Mesenchymal stem cell (in vitro differentiated cells and primary cell): ENCODE results near the gene SSU72.

Experiments used
- DNase-seq: peaks from one replicate; pipeline ENCODE4 v3.0.0-alpha.2; 2013
- H2AFZ ChIP-seq: one replicate; pipeline ENCODE4 v1.6.1; 2013; ENCODE audit warnings: low read depth, mild to moderate bottlenecking, control low read depth, inconsistent platforms, low read length, moderate library complexity
- H2AK5ac ChIP-seq: 2 replicates; pipeline ENCODE4 v1.6.1; 2013; ENCODE audit warnings: low read length, moderate library complexity, mild to moderate bottlenecking, inconsistent platforms; ENCODE audit not compliant: severe bottlenecking
- H2BK120ac ChIP-seq: one replicate; pipeline ENCODE4 v1.6.1; 2013; ENCODE audit warnings: low read depth, mild to moderate bottlenecking, inconsistent platforms, low read length, moderate library complexity
- H2BK12ac ChIP-seq, 2 experiments: one replicate each; pipeline ENCODE4 v1.6.1; 2013; ENCODE audit warnings: inconsistent platforms in 2 of 2, low read length in 2 of 2, mild to moderate bottlenecking in 2 of 2, moderate library complexity in 2 of 2, control low read depth in 1 of 2
- H2BK15ac ChIP-seq: one replicate; pipeline ENCODE4 v1.6.1; 2013; ENCODE audit warnings: mild to moderate bottlenecking, low read depth, inconsistent platforms; ENCODE audit not compliant: poor library complexity, severe bottlenecking
- H2BK5ac ChIP-seq: 2 replicates; pipeline ENCODE4 v1.6.1; 2013; ENCODE audit warnings: low read depth, mild to moderate bottlenecking, low read length, control low read depth, inconsistent platforms; ENCODE audit not compliant: poor library complexity, severe bottlenecking
- H3K14ac ChIP-seq, 2 experiments: one replicate each; pipeline ENCODE4 v1.6.1; 2013; ENCODE audit warnings: inconsistent platforms in 2 of 2, low read length in 2 of 2, control low read depth in 1 of 2, mild to moderate bottlenecking in 1 of 2, moderate library complexity in 1 of 2
- H3K18ac ChIP-seq, 2 experiments: one replicate each; pipeline ENCODE4 v1.6.1; 2013; ENCODE audit warnings: inconsistent platforms in 2 of 2, low read length in 2 of 2, control low read depth in 1 of 2, low read depth in 1 of 2, mild to moderate bottlenecking in 1 of 2
- H3K23ac ChIP-seq, 2 experiments: one replicate each; pipeline ENCODE4 v1.6.1; 2013; ENCODE audit warnings: inconsistent platforms in 2 of 2, low read length in 2 of 2, mild to moderate bottlenecking in 2 of 2, moderate library complexity in 2 of 2, control low read depth in 1 of 2
- H3K27ac ChIP-seq: 2 replicates; pipeline ENCODE4 v1.5.1; 2013; ENCODE audit warnings: mild to moderate bottlenecking, moderate library complexity, low read length, control low read depth, inconsistent platforms; ENCODE audit not compliant: poor library complexity, severe bottlenecking
- H3K27me3 ChIP-seq, 2 experiments: 2 replicates each; pipeline versions ENCODE4 v1.6.1 to v1.7.0; 2013; ENCODE audit warnings: low read length in 2 of 2, mild to moderate bottlenecking in 2 of 2, moderate library complexity in 2 of 2, control low read depth in 1 of 2, inconsistent platforms in 1 of 2; ENCODE audit not compliant: control insufficient read depth in 1 of 2, insufficient read depth in 1 of 2
- H3K36me3 ChIP-seq, 2 experiments: 2 replicates each; pipeline versions ENCODE4 v1.6.1 to v1.7.0; 2013; ENCODE audit warnings: low read length in 2 of 2, control low read depth in 1 of 2, inconsistent platforms in 1 of 2, low read depth in 1 of 2, mild to moderate bottlenecking in 1 of 2; ENCODE audit not compliant: insufficient read depth in 2 of 2, control insufficient read depth in 1 of 2
- H3K4ac ChIP-seq, 2 experiments: one replicate each; pipeline ENCODE4 v1.6.1; 2013; ENCODE audit warnings: inconsistent platforms in 2 of 2, low read length in 2 of 2, mild to moderate bottlenecking in 2 of 2, moderate library complexity in 2 of 2, control low read depth in 1 of 2, low read depth in 1 of 2
- H3K4me1 ChIP-seq: 2 replicates; pipeline ENCODE4 v1.6.1; 2013; ENCODE audit warnings: low read depth, low read length, control low read depth; ENCODE audit not compliant: control insufficient read depth, insufficient read depth
- H3K4me2 ChIP-seq: 2 replicates; pipeline ENCODE4 v1.6.1; 2013; ENCODE audit warnings: low read length, mild to moderate bottlenecking, inconsistent platforms; ENCODE audit not compliant: poor library complexity, severe bottlenecking
- H3K4me3 ChIP-seq, 2 experiments: 2 replicates each; pipeline versions ENCODE4 v1.5.1 to v1.7.0; 2013; ENCODE audit warnings: low read length in 2 of 2, mild to moderate bottlenecking in 2 of 2, control low read depth in 1 of 2, low read depth in 1 of 2; ENCODE audit not compliant: insufficient read depth in 1 of 2
- H3K79me1 ChIP-seq: replicated peaks from 2 replicates; pipeline ENCODE4 v1.6.1; 2013; ENCODE audit warnings: mild to moderate bottlenecking, control low read depth, low read length, inconsistent platforms; ENCODE audit not compliant: poor library complexity, severe bottlenecking
- H3K9ac ChIP-seq: 2 replicates; pipeline ENCODE4 v1.7.0; 2013; ENCODE audit warnings: mild to moderate bottlenecking, low read length, moderate library complexity
- H3K9me3 ChIP-seq: 2 replicates; pipeline ENCODE4 v1.7.0; 2013; ENCODE audit warnings: mild to moderate bottlenecking, low read length; ENCODE audit not compliant: control insufficient read depth
- H4K8ac ChIP-seq: one replicate; pipeline ENCODE4 v1.6.1; 2013; ENCODE audit warnings: inconsistent platforms, mild to moderate bottlenecking, low read length, moderate library complexity
- H4K91ac ChIP-seq: one replicate; pipeline ENCODE4 v1.6.1; 2013; ENCODE audit warnings: mild to moderate bottlenecking, low read length, inconsistent platforms
- WGBS: methylation state at CpG from one replicate; pipeline ENCODE4 v1.1.7; 2013; ENCODE audit warnings: mixed read lengths; 5-methylcytosine and 5-hydroxymethylcytosine counted together

SSU72 gene

DNA sequence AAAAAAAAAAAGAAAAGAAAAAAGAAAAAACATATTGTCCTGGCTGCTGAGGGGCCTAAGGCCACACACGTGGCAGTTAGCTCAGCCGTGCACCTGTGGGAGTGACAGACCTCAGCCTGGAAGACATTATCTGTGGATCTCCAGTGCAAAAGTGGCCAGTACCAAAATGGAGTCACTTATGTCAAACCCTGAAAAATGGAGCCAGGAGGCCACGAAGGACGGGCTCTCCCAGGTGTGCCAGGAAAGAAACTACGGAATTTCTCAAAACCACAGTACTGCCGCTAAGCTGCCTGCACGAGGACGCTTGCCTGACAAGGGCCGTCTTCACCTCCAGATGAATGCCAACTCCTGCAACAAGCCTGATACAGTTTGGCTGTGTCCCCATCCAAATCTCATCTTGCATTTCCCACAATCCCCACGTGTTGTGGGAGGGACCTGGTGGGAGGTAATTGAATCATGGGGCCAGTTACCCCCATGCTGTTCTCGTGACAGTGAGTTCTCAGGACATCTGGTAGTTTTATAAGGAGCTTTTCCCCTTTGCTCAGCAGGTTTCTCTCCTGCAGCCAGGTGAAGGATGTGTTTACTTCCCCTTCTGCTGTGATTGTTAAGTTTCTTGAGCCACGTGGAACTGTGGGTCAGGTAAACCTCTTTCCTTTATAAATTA, 35.3 kb upstream of the SSU72 start:
- no peak overlapping the region for H3K14ac ChIP-seq
- H3K4ac ChIP-seq: no peak overlapping the region
- H3K27ac ChIP-seq: no peak overlapping the region
- no peak overlapping the region for H2BK12ac ChIP-seq
- peaks cover 17% of the 10 kb centered on the region for H3K79me1 ChIP-seq
- H4K8ac ChIP-seq: no peak overlapping the region
- DNase-seq: no peak
- H3K9ac ChIP-seq: no peak overlapping the region
- no peak overlapping the region for H3K4me2 ChIP-seq
- no peak overlapping the region for H2BK5ac ChIP-seq
- no peak overlapping the region for H2BK15ac ChIP-seq
- H3K23ac ChIP-seq: no peak overlapping the region
- H2BK120ac ChIP-seq: no peak overlapping the region
- peaks cover 0 to 2% of the 10 kb centered on the region in 2 experiments for H3K27me3 ChIP-seq
- H2AFZ ChIP-seq: no peak overlapping the region
- no peak overlapping the region for H3K4me3 ChIP-seq
- 72% methylated on average over 11 of the region's 12 CpGs for WGBS
- H4K91ac ChIP-seq: peak overlapping the region; percentile 39
- no peaks in the 10 kb centered on the region for H3K9me3 ChIP-seq
- peaks cover 16% of the 10 kb centered on the region for H3K4me1 ChIP-seq
- H3K36me3 ChIP-seq: peaks cover 0 to 2% of the 10 kb centered on the region in 2 experiments
- no peak overlapping the region for H3K18ac ChIP-seq
- no peak overlapping the region for H2AK5ac ChIP-seq

- peaks cover 8% of the 10 kb centered on the region for H3K4me1 ChIP-seq
- no peak overlapping the region for H3K4ac ChIP-seq
- no peak overlapping the region for H3K4me3 ChIP-seq
- H2BK120ac ChIP-seq: no peak overlapping the region
- H2BK15ac ChIP-seq: no peak overlapping the region
- no peaks in the 10 kb centered on the region for H3K9me3 ChIP-seq
- H2AFZ ChIP-seq: no peak overlapping the region
- H3K23ac ChIP-seq: no peak overlapping the region
- H2BK5ac ChIP-seq: no peak overlapping the region
- no peak overlapping the region for H3K4me2 ChIP-seq
- peaks cover 6% of the 10 kb centered on the region for H3K79me1 ChIP-seq
- peaks cover 27 to 29% of the 10 kb centered on the region in 2 experiments for H3K27me3 ChIP-seq
- no peak overlapping the region for H3K9ac ChIP-seq
- no peak overlapping the region for H4K8ac ChIP-seq
- no peak overlapping the region for H3K14ac ChIP-seq
- H2BK12ac ChIP-seq: no peak overlapping the region
- no peak overlapping the region for H3K27ac ChIP-seq
- 85% methylated on average over 8 of the region's 13 CpGs for WGBS
- H3K36me3 ChIP-seq: peaks cover 0 to 2% of the 10 kb centered on the region in 2 experiments
- no peak for DNase-seq
- H3K18ac ChIP-seq: no peak overlapping the region
- H4K91ac ChIP-seq: no peak overlapping the region
- no peak overlapping the region for H2AK5ac ChIP-seq
These were observed 31.6 kb upstream of the SSU72 start for GRCh38 chr1:1606232-1606631.

DNA sequence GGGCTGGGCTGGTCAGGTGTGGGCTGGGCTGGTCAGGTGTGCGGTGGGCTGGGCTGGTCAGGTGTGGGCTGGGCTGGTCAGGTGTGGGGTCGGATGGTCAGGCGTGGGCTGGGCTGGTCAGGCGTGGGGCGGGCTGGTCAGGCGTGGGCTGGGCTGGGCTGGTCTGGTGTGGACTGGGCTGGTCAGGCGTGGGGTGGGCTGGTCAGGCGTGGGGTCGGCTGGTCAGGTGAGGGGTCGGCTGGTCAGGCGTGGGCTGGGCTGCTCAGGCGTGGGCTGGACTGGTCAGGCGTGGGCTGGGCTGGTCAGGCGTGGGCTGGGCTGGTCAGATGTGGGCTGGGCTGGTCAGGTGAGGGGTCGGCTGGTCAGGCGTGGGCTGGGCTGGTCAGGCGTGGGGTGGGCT, 31.1 kb upstream of the SSU72 start:
- Histone ChIP-seq H3K4ac (no peak overlapping the region), H3K9ac (no peak overlapping the region), H3K4me3 (peak overlapping the region in 1 of 2 experiments; percentile 15), H3K18ac (no peak overlapping the region), H2BK15ac (no peak overlapping the region), H3K79me1 (peaks cover 4% of the 10 kb centered on the region), H3K36me3 (peaks cover 0 to 2% of the 10 kb centered on the region in 2 experiments), H2BK12ac (no peak overlapping the region), H2AFZ (no peak overlapping the region), H2AK5ac (no peak overlapping the region), H3K4me2 (no peak overlapping the region), H2BK120ac (no peak overlapping the region), H3K27ac (no peak overlapping the region), H3K9me3 (no peaks in the 10 kb centered on the region), H3K23ac (no peak overlapping the region), H3K4me1 (peaks cover 10% of the 10 kb centered on the region), H4K91ac (peak overlapping the region; percentile 39), H4K8ac (no peak overlapping the region), H2BK5ac (no peak overlapping the region), H3K14ac (no peak overlapping the region), H3K27me3 (peaks cover 32 to 34% of the 10 kb centered on the region in 2 experiments)
- DNase-seq: no peak
- WGBS: 95% methylated on average over 17 of the region's 17 CpGs

DNA sequence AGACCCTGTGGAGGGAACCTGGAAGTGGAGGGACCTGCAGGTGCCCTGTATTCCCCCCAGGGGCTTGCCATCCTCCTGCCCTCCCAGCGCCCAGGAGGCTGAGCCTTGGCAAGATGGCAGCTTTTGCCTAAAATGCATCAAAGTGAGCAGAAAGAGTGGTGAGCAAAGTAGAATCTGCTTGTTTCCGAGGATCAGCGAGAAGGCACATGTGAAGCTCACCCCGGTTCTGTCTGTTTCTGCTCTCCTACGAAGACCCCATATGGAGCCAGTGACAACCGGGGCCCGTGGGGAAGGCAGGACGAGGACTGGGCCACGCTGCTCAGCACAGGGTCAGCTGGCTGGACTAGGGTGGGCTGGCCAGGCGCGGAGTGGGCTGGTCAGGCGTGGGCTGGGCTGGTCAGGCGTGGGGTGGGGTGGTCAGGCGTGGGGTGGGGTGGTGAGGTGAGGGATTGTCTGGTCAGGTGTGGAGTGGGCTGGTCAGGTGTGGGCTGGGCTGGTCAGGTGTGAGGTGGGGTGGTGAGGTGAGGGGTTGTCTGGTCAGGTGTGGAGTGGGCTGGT, 30.4 kb upstream of the SSU72 start:
- Histone ChIP-seq H3K14ac (no peak overlapping the region), H3K27ac (no peak overlapping the region), H3K4ac (no peak overlapping the region), H2BK15ac (no peak overlapping the region), H3K79me1 (peaks cover 2% of the 10 kb centered on the region), H3K4me1 (peaks cover 15% of the 10 kb centered on the region), H3K27me3 (peaks cover 37 to 39% of the 10 kb centered on the region in 2 experiments), H3K36me3 (peaks cover 0 to 2% of the 10 kb centered on the region in 2 experiments), H3K18ac (no peak overlapping the region), H3K23ac (no peak overlapping the region), H2AK5ac (no peak overlapping the region), H2BK5ac (no peak overlapping the region), H4K8ac (no peak overlapping the region), H2BK12ac (no peak overlapping the region), H4K91ac (no peak overlapping the region), H3K9me3 (no peaks in the 10 kb centered on the region), H2BK120ac (no peak overlapping the region), H3K4me3 (no peak overlapping the region), H3K9ac (no peak overlapping the region), H2AFZ (no peak overlapping the region), H3K4me2 (no peak overlapping the region)
- no peak for DNase-seq
- 86% methylated on average over 14 of the region's 14 CpGs for WGBS
